T follicular helper cell (primary cell): ENCODE results near the gene DPF3.

Source experiments
- DNase-seq: peaks from one replicate; pipeline ENCODE4 v3.0.0-alpha.2; 2020; ENCODE audit warnings: low read depth

DPF3 gene

DNA sequence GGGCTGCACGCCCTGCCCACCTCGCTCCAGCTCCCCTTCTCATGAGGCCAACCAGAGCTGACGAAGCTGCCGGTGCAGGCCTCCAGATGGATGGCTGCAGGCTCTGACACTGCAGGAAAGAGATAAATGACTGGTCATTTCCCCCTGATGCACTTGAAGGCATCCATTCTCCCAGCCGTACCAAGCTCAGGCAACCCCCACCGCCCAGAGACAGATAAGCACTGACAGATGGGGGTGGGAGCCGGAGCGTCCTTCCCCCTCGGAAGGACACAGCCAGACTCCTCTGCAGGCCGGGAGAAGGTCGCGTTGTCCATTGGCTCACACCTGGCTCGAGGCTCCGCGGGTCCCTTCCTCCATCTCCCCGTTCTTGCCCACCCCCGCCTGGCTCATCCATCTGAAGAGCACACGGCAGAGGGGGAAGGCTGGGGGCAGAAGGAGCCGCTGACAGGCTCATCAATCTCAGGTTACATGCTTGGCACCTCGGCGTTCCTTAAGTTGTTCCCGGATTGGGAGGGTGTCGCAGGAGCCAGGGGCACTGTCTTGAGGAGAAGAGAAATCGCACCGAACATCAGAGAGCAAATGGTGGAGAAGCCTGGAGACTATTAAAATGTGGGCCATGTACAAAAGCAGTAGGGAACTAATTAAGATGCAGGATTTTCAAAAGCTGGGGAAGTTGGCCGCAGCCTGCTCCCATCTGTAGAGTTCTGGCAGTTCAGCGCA is 151.6 kb downstream of the DPF3 start:
- DNase-seq, result no peak

DNA sequence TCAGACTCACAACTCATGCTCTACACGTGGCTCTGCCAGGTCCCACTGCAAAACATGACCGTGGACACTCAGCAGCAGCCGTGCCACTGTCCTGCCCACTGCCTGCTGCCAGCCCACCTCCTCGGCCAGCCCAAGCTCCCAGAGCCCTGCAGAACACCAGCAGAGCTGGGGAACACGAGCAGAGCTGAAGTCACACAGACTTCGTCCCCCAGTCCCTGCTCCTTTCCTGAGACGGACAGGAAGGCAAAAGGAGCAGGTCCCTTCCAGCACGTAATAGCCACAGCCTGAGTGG is 152.1 kb downstream of the DPF3 start:
- DNase-seq, result no peak

GRCh38 chr14:72740966-72741825 is 152.7 kb downstream of the DPF3 start:
- DNase-seq, result no peak

DNA sequence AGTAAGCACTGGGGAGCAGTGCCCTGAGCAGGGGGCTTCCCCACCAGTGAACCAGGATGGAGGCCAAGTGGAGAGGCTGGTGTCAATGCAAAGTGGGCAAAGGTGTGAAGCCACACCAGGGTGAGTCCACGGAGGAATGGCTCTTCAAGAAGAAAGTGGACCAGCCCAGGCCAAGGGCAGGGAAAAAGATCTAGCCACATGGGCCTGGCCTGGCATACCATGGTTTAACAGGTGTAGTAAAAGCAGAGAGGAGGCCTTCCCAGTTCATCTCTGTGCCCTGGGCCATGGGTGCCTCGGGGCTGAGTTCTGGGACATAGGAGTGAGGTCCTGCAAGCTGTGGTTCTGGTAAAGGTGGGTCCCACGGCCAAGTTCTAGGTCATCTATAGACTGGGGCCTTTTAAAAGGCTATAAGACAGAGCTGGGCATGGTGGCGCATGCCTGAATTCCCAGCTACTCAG is 153.4 kb downstream of the DPF3 start:
- DNase-seq, result no peak

- DNase-seq, result no peak
Observed at GRCh38 chr14:72739446-72740405, 154.2 kb downstream of the DPF3 start.

DNA sequence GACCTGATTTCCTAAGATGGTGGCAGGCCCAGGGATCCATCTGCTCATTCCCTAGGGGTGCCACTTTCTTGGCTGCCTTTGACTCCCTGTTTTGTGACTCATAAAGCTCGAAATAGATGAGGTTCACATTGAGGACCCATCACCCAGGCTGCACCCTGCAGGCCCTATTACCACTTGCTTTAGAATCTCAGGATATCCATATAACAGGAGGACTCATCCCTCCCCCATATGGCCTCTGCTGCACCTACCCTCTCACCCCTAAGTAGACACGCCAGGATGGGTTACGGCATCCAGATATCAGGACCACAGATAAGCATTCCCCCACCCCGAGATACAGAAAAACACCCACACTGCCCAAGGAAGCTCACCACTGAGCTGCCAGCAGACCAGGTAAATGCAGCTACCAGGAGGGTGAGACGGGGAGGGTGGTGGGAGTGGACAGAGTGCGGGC is 155.7 kb downstream of the DPF3 start:
- no peak for DNase-seq

DNA sequence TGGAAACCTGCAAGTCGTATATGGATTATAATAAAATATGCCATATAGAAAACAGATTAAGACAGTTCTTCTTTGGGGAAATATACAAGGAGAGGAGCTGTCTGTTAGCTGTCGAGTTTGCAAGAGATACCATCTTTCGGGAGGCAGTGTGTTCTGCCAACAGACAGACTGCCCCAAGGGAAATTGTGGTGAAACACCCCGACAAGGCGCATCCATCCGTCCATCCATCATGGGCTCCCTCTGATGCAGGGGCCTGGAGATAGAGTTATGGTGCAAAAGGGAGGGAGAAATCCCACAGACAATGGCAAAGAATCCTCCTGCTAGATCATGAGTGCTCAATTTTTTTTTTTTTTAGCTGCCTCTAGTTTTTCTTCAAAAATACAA is 156.3 kb downstream of the DPF3 start:
- DNase-seq, result no peak

- no peak for DNase-seq
Observed at GRCh38 chr14:72736786-72737559, 156.9 kb downstream of the DPF3 start.

GRCh38 chr14:72736308-72736707 is 157.6 kb downstream of the DPF3 start:
- DNase-seq, result no peak

DNA sequence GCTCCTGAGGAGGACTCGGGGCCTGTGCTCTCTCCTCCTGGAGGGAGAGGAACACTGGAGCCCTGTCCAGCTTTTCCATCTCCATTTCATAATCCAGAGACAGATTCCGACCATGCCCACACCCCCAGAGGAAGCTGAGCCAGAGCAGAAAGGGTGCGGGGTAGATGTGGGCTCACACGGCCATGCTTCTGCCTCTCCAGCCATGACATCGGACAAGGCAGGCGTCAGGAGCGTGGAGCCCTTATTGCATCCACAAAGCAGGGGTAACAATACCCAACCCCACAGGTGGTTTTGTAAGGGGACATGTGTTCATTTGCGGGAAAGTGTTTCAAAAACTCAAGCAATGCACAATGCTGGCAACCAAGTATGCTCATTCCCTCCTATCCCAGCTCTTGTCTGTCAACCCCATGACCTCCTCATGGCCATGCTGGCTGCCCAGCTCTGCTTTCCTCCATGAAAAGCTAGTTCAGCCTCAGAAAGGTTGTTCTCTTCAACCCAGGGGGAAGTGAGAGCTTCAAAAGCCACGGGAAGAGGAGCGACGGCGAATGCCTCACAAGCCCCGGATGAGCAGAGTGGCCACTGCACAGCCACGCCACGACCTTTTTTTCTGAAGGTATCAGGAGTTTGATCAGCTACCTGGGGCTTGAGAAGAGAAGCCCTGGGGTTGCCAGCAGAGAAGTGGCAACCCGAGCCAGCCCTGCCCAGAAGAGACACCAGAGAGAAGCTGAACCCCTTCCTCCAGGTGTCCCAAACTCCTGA is 161.7 kb downstream of the DPF3 start:
- DNase-seq, result no peak

- no peak for DNase-seq
Observed at GRCh38 chr14:72731252-72732020, 162.5 kb downstream of the DPF3 start.

GRCh38 chr14:72730468-72730867 is 163.4 kb downstream of the DPF3 start:
- no peak for DNase-seq

GRCh38 chr14:72726444-72726843 is 167.5 kb downstream of the DPF3 start:
- no peak for DNase-seq

DNA sequence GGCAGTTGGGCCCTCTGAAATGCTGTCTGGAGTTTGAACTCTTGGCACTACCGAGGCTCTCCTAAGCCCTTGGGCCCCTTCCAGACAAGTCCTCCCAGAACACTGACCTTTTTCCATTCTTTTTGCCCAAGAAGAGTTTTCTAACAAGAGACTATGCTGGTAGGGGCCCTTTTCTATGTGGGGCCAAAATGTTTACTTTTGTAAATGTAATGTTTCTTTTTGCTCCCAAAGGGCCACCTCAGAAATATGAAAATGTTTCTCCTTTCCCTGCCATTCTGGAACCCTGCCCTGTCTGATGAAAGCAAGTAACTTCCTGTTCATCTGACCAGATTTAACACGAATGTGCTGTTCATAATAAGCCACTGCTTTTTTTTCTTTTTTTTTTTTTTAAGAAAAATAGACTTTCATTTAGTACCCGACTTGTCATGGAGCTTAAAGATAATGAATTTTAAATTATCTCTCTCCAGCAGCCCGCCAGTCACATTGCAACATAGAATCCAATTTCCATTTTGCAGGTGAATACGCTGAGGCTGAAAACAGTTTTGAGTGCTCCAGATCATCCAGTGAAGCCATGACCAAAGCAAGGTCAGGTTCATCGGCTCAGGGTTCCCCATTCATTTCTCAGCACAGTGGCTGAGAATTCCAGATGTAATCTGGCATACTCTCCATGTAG is 169.9 kb downstream of the DPF3 start:
- DNase-seq, result no peak

DNA sequence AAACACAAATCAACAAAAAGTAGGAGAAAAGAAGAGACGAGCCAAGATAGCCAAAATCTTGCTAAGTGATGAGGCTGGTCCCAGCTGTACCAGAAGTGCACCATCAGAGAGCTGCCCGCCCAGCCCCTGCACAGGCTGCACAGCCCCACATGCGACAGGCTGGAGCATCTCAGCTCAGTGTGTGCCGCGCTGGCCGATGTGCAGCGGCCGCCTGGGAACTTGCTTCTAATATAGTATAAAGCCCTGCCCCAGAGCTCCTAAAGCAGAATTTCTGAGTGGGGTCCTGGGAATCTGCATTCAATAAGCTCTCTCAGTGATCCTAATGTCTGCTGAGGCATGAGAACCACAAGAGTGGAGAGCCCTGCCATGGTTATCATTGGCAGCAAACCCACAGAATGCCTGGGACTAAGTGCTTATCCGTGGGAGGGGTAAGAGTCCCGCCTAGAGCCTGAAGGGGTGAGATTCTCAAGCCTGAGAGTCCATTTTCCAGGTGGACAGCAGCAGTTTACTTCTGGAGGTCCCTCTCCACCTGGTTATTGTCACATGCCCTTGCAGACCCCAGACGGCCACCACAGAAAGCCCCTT is 171.6 kb downstream of the DPF3 start:
- DNase-seq, result no peak

DNA sequence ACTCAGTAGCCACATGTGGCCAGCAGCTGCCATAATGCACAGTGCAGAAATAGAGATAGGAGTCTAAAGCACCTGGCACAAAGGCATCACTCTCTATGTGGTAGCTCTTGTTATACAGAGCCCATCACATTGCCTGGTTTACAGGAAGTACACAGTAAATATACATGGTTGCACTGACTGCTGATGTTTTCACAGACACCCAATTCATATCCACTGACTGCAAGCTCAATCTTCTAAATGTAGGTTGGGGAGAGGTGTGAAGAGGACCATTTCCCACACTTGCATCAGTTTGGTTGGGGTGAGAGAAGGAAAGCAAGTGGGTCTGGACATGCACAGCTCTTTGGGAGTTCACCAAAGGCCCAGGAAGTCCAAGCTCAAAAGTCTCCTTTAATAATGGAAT is 172.8 kb downstream of the DPF3 start:
- DNase-seq, result no peak

- no peak for DNase-seq
Observed at GRCh38 chr14:72717220-72717619, 176.7 kb downstream of the DPF3 start.

DNA sequence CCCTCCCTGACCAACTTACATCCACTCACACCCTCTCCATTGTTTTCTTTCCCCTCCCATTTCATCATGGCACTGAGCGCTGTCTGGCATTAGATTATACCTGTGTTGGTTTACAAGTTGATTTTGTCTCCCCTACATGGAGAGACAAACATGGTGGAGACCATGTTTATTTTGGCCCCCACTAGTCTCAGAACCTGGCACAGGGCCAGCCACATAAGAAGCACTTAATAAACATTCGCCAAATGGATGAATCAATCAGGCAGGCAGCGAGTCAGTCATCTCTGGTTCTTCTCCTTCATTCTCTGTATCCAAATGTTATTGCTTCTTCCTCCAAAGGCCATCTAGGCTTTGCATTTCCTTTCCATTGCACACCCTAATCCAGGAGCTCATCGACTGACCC is 177.4 kb downstream of the DPF3 start:
- DNase-seq, result no peak

GRCh38 chr14:72715850-72716228 is 178.1 kb downstream of the DPF3 start:
- DNase-seq, result no peak
